T-cell (primary cell): ENCODE measurements around the gene FBXO15. TPM values are rescaled to one million over a fixed set of nuclear protein-coding genes. Genes with fewer than 3 reads are reported as not detected.
A peak's percentile ranks its signal among the peaks of the same experiment; 100 is the strongest.

Source experiments
- ATAC-seq, 4 experiments: fragments of 200-7000 bp in 3 of 4; fragments of 150-1000 bp in 1 of 4; cut with Tn5 transposase; replicated peaks in 1 of 4; 1 replicate in 3 of 4; 2 replicates in 1 of 4; pipeline ENCODE4 v1.10.0; 2021; ENCODE audit warnings: moderate library complexity in 3 of 4, mild to moderate bottlenecking in 2 of 4, moderate number of reproducible peaks in 1 of 4
- CTCF ChIA-PET, 2 donors: fragments of 300-600 bp; sonication (Branson Sonifier 250); formaldehyde crosslinking; loops; one replicate each; lab custom pipeline; 2022; ENCODE audit warnings: antibody characterized with exemption in 2 of 2; lab: Charles Lee
- POLR2A ChIA-PET, 2 donors: fragments of 300-600 bp; sonication (Branson Sonifier 250); formaldehyde crosslinking; loops; one replicate each; lab custom pipeline; 2022; ENCODE audit warnings: antibody characterized with exemption in 2 of 2; lab: Charles Lee
- DNase-seq, 35 experiments: peaks; one replicate each; pipeline versions ENCODE4 v3.0.0 to v3.0.0-alpha.2; 2013 to 2023
- H3K27ac ChIP-seq: one replicate; pipeline ENCODE4 v1.5.1; 2013; ENCODE audit warnings: low read length
- H3K27me3 ChIP-seq, 2 experiments: replicated peaks in 1 of 2; 1 replicate in 1 of 2; 2 replicates in 1 of 2; pipeline versions ENCODE4 v1.6.1 to v1.7.0; 2013; ENCODE audit warnings: low read length in 1 of 2, mixed read lengths in 1 of 2; ENCODE audit not compliant: control insufficient read depth in 2 of 2, insufficient read depth in 2 of 2; ENCODE audit errors: extremely low read depth in 1 of 2
- H3K36me3 ChIP-seq, 2 donors: 1 replicate in 1 of 2; 2 replicates in 1 of 2; pipeline versions ENCODE4 v1.6.1 to v1.7.0; 2013; ENCODE audit warnings: low read length in 1 of 2; ENCODE audit not compliant: control insufficient read depth in 2 of 2, insufficient read depth in 1 of 2; ENCODE audit errors: extremely low read depth in 1 of 2
- H3K4me1 ChIP-seq, 2 experiments: 1 replicate in 1 of 2; 2 replicates in 1 of 2; pipeline versions ENCODE4 v1.6.1 to v1.7.0; 2013; ENCODE audit warnings: low read length in 2 of 2, mixed read lengths in 1 of 2; ENCODE audit not compliant: insufficient read depth in 2 of 2, control insufficient read depth in 1 of 2; ENCODE audit errors: extremely low read depth in 1 of 2
- H3K4me3 ChIP-seq, 2 donors: 1 replicate in 1 of 2; 2 replicates in 1 of 2; pipeline versions ENCODE4 v1.5.1 to v1.7.0; 2013; ENCODE audit warnings: mild to moderate bottlenecking in 2 of 2, low read length in 1 of 2, moderate library complexity in 1 of 2; ENCODE audit not compliant: control insufficient read depth in 1 of 2; ENCODE audit errors: extremely low read depth in 1 of 2
- H3K9me3 ChIP-seq: 2 replicates; pipeline ENCODE4 v1.7.0; 2013
- H3K27ac Mint-ChIP-seq, 2 donors: one replicate each; pipeline ENCODE4 v1.8.0; 2020 to 2021; ENCODE audit warnings: mild to moderate bottlenecking in 2 of 2, mixed read lengths in 2 of 2
- H3K27me3 Mint-ChIP-seq, 2 donors: one replicate each; pipeline ENCODE4 v1.8.0; 2021 to 2022; ENCODE audit warnings: mixed read lengths in 2 of 2
- H3K36me3 Mint-ChIP-seq: one replicate; pipeline ENCODE4 v1.8.0; 2021; ENCODE audit warnings: mixed read lengths
- H3K4me1 Mint-ChIP-seq, 3 donors: one replicate each; pipeline ENCODE4 v1.8.0; 2020 to 2022; ENCODE audit warnings: mixed read lengths in 3 of 3, mild to moderate bottlenecking in 1 of 3
- H3K4me3 Mint-ChIP-seq, 3 donors: one replicate each; pipeline ENCODE4 v1.8.0; 2020 to 2022; ENCODE audit warnings: mild to moderate bottlenecking in 3 of 3, mixed read lengths in 3 of 3, moderate library complexity in 3 of 3
- H3K9me3 Mint-ChIP-seq, 3 donors: one replicate each; pipeline ENCODE4 v1.8.0; 2020 to 2022; ENCODE audit warnings: mixed read lengths in 3 of 3
- WGBS: methylation state at CpG from one replicate; pipeline ENCODE4 v1.1.5; 2013; ENCODE audit warnings: missing lambda C conversion rate; ENCODE audit not compliant: insufficient coverage; 5-methylcytosine and 5-hydroxymethylcytosine counted together
- total RNA-seq, 35 experiments: library from RNA in 6 of 35; stranded (reverse) in 6 of 35; fragments of 120-200 nt in 1 of 35; gene quantifications; one replicate each; pipeline versions ENCODE4 v1.2.1 to v1.2.4 and lab custom pipeline; 2013 to 2026

Gene FBXO15
- total RNA-seq, 5 donors from 2014 or later (not counting 1 experiment from before 2014, with no cell fraction given): 1.3 to 2.3 (median 2.2) TPM

GRCh38 chr18:74081966-74082741, 65.5 kb downstream of the FBXO15 start:
- Mint-ChIP-seq H3K9me3 (no peaks in the 10 kb centered on the region), H3K36me3 (no peaks in the 10 kb centered on the region), H3K4me1 (peaks cover 17 to 19% (median 17%) of the 10 kb centered on the region in 3 donors), H3K27me3 (peaks cover 0 to 4% of the 10 kb centered on the region in 2 donors), H3K27ac (peak overlapping the region; percentile 95 to 96), H3K4me3 (peak overlapping the region; percentile 64 to 77 (median 73))
- Histone ChIP-seq H3K4me3 (peak overlapping the region in 1 of 2 donors; percentile 1), H3K27me3 (peaks cover 0 to 4% of the 10 kb centered on the region in 2 experiments), H3K27ac (peak overlapping the region; percentile 78), H3K36me3 (no peaks in the 10 kb centered on the region), H3K4me1 (peaks cover 11 to 21% of the 10 kb centered on the region in 2 experiments), H3K9me3 (no peaks in the 10 kb centered on the region)
- CTCF ChIA-PET: interaction anchor here (0.6 to 2.6 kb wide), 17 partner anchors 9 to 860 kb away, joined by 3 to 20 read pairs (median 3); partner anchors contain the start of gene ZNF407 (in 1 of the 2)
- 36% methylated on average over 12 of the region's 13 CpGs for WGBS
- ATAC-seq (peak; percentile 91 to 97 (median 97)), DNase-seq (peak; percentile 44 to 80 (median 61))
- POLR2A ChIA-PET: interaction anchor here (0.6 to 0.9 kb wide), 2 partner anchors 43 to 516 kb away, joined by 3 read pairs; no protein-coding TSS in a partner anchor

- Histone ChIP-seq H3K9me3 (no peaks in the 10 kb centered on the region), H3K4me1 (peaks cover 4 to 14% of the 10 kb centered on the region in 2 experiments), H3K27ac (no peak overlapping the region), H3K4me3 (no peak overlapping the region), H3K36me3 (no peaks in the 10 kb centered on the region), H3K27me3 (peaks cover 0 to 4% of the 10 kb centered on the region in 2 experiments)
- H3K36me3 Mint-ChIP-seq: no peaks in the 10 kb centered on the region
- 82% methylated on average over 8 of the region's 9 CpGs for WGBS
- H3K27ac Mint-ChIP-seq: no peak overlapping the region
- CTCF ChIA-PET: no interaction called here
- ATAC-seq (no peak), DNase-seq (no peak)
- no peaks in the 10 kb centered on the region for H3K9me3 Mint-ChIP-seq
- H3K4me3 Mint-ChIP-seq: no peak overlapping the region
- peaks cover 12 to 15% (median 14%) of the 10 kb centered on the region in 3 donors for H3K4me1 Mint-ChIP-seq
- peaks cover 0 to 4% of the 10 kb centered on the region in 2 donors for H3K27me3 Mint-ChIP-seq
- POLR2A ChIA-PET: no interaction called here
Measured at GRCh38 chr18:74078257-74078656, 69.4 kb downstream of the FBXO15 start.

- ChIA-PET POLR2A (no interaction called here), CTCF (interaction anchor here in 1 of 2 donors (0.6 kb wide), 1 partner anchor 36 kb away, joined by 4 read pairs; no protein-coding TSS in a partner anchor)
Measured at GRCh38 chr18:74074668-74075564, 72.7 kb downstream of the FBXO15 start.

GRCh38 chr18:74073957-74074667, 73.5 kb downstream of the FBXO15 start:
- no peaks in the 10 kb centered on the region for H3K36me3 ChIP-seq
- no peak overlapping the region for H3K4me3 ChIP-seq
- peaks cover 0 to 4% of the 10 kb centered on the region in 2 experiments for H3K27me3 ChIP-seq
- Mint-ChIP-seq H3K9me3 (no peaks in the 10 kb centered on the region), H3K36me3 (no peaks in the 10 kb centered on the region), H3K27ac (no peak overlapping the region), H3K4me1 (no peaks in the 10 kb centered on the region), H3K27me3 (peaks cover 0 to 6% of the 10 kb centered on the region in 2 donors), H3K4me3 (no peak overlapping the region)
- ChIA-PET POLR2A (no interaction called here), CTCF (no interaction called here)
- no peak overlapping the region for H3K27ac ChIP-seq
- no peaks in the 10 kb centered on the region for H3K9me3 ChIP-seq
- H3K4me1 ChIP-seq: no peaks in the 10 kb centered on the region
- WGBS: 86% methylated on average over 9 of the region's 10 CpGs
- DNase-seq (no peak), ATAC-seq (no peak)

More at GRCh38 chr18:74074668-74075564, 72.7 kb downstream of the FBXO15 start:
- Mint-ChIP-seq H3K36me3 (no peaks in the 10 kb centered on the region), H3K27me3 (peaks cover 0 to 6% of the 10 kb centered on the region in 2 donors), H3K9me3 (no peaks in the 10 kb centered on the region), H3K4me3 (no peak overlapping the region), H3K27ac (no peak overlapping the region), H3K4me1 (no peaks in the 10 kb centered on the region)
- no peaks in the 10 kb centered on the region for H3K9me3 ChIP-seq
- ATAC-seq: no peak
- H3K27me3 ChIP-seq: peaks cover 0 to 4% of the 10 kb centered on the region in 2 experiments
- 88% methylated on average over 17 of the region's 17 CpGs for WGBS
- no peak for DNase-seq
- no peaks in the 10 kb centered on the region for H3K36me3 ChIP-seq
- no peak overlapping the region for H3K27ac ChIP-seq
- H3K4me1 ChIP-seq: no peaks in the 10 kb centered on the region
- H3K4me3 ChIP-seq: no peak overlapping the region

- no peaks in the 10 kb centered on the region for H3K9me3 ChIP-seq
- DNase-seq (no peak), ATAC-seq (no peak)
- H3K27ac ChIP-seq: no peak overlapping the region
- Mint-ChIP-seq H3K27ac (no peak overlapping the region), H3K9me3 (no peaks in the 10 kb centered on the region), H3K36me3 (no peaks in the 10 kb centered on the region), H3K4me3 (no peak overlapping the region), H3K27me3 (peaks cover 0 to 12% of the 10 kb centered on the region in 2 donors), H3K4me1 (peaks cover 13 to 18% (median 17%) of the 10 kb centered on the region in 3 donors)
- H3K4me1 ChIP-seq: peaks cover 6 to 12% of the 10 kb centered on the region in 2 experiments
- 82% methylated on average over 6 of the region's 13 CpGs for WGBS
- H3K36me3 ChIP-seq: no peaks in the 10 kb centered on the region
- peaks cover 0 to 16% of the 10 kb centered on the region in 2 experiments for H3K27me3 ChIP-seq
- no peak overlapping the region for H3K4me3 ChIP-seq
- ChIA-PET CTCF (no interaction called here), POLR2A (no interaction called here)
Measured at GRCh38 chr18:74069178-74070050, 78.2 kb downstream of the FBXO15 start.
